Mucosa of descending colon (tissue), 3 donors: Measurements from ENCODE around the gene ESR2. TPM values are rescaled to one million over a fixed set of nuclear protein-coding genes. Genes with fewer than 3 reads are reported as not detected.

Experiments
- ATAC-seq: fragments of 200-7000 bp; cut with Tn5 transposase; one replicate; pipeline ENCODE4 v1.9.1; 2020; ENCODE audit warnings: mild to moderate bottlenecking, moderate library complexity
- DNase-seq, 3 donors: peaks; one replicate each; pipeline ENCODE4 v3.0.0-alpha.2; 2020
- H3K36me3 ChIP-seq: fragments of 200-600 bp; one replicate; pipeline ENCODE4 v1.8.0; 2021; ENCODE audit warnings: low read depth, mild to moderate bottlenecking
- H3K4me1 ChIP-seq: fragments of 200-600 bp; one replicate; pipeline ENCODE4 v1.8.0; 2021; ENCODE audit warnings: low read depth, mild to moderate bottlenecking
- H3K4me3 ChIP-seq: fragments of 200-600 bp; one replicate; pipeline ENCODE4 v1.8.0; 2021; ENCODE audit warnings: mild to moderate bottlenecking
- H3K9me3 ChIP-seq: fragments of 200-600 bp; one replicate; pipeline ENCODE4 v1.8.0; 2021; ENCODE audit warnings: mild to moderate bottlenecking
- CTCF ChIP-seq: fragments of 200-600 bp; IDR thresholded peaks from one replicate; pipeline ENCODE4 v1.8.0; 2022; ENCODE audit warnings: antibody characterized with exemption, mild to moderate bottlenecking
- intact Hi-C, 2 donors: fragments of 100-400 bp; cut with DNase I in 1 of 2; cut with micrococcal nuclease in 1 of 2; formaldehyde crosslinking; loops; one replicate each; pipeline versions ENCODE4 v1.11.0 to v1.11.1; 2022; cut with DNase I, micrococcal nuclease
- total RNA-seq, 3 donors: library from RNA; stranded (reverse); fragmentation: NEBNext Ultra II Directional in 2 of 3; extraction: Animal tissue kit (Norgen Biotek cat#: 25700) in 2 of 3; gene quantifications; one replicate each; pipeline versions ENCODE4 v1.2.1 to v1.2.4, GENCODE V29; 2021 to 2023
- donor health status: DM: no; HTN: no; CAD: no; lungs with moderate emphysema.
- donor health status: DM: no; HTN: no; CAD: no.
- donor health status: DM: no; HTN: yes; CAD: no.

Gene ESR2
- total RNA-seq, 3 donors from 2014 or later = 0.32 to 0.60 (median 0.41) TPM

GRCh38 chr14:64069634-64070359 lies 224.4 kb downstream of the ESR2 start:
- no peak for ATAC-seq

GRCh38 chr14:64064447-64064846 lies 229.7 kb downstream of the ESR2 start:
- Histone ChIP-seq H3K4me1 (peaks cover 6% of the 10 kb centered on the region), H3K4me3 (no peak overlapping the region), H3K9me3 (no peaks in the 10 kb centered on the region), H3K36me3 (no peaks in the 10 kb centered on the region)
- intact Hi-C loops = no loop called here
- DNase-seq (no peak), ATAC-seq (no peak)
- no peak for TF ChIP-seq CTCF

More at GRCh38 chr14:64069634-64070359, 224.4 kb downstream of the ESR2 start:
- Histone ChIP-seq H3K36me3 (no peaks in the 10 kb centered on the region), H3K4me3 (no peak overlapping the region), H3K4me1 (no peaks in the 10 kb centered on the region), H3K9me3 (no peaks in the 10 kb centered on the region)
- DNase-seq = no peak
- TF ChIP-seq CTCF = no peak
- intact Hi-C loops = no loop called here

GRCh38 chr14:64062381-64063115 lies 231.6 kb downstream of the ESR2 start:
- DNase-seq = no peak
- H3K4me3 ChIP-seq = no peak overlapping the region
- peaks cover 6% of the 10 kb centered on the region for H3K4me1 ChIP-seq
- H3K36me3 ChIP-seq = no peaks in the 10 kb centered on the region
- ATAC-seq = no peak
- H3K9me3 ChIP-seq = no peaks in the 10 kb centered on the region
- intact Hi-C loops = no loop called here
- TF ChIP-seq CTCF = no peak

GRCh38 chr14:64061706-64062105 lies 232.5 kb downstream of the ESR2 start:
- ATAC-seq (no peak), DNase-seq (no peak)
- Histone ChIP-seq H3K9me3 (no peaks in the 10 kb centered on the region), H3K4me1 (peaks cover 6% of the 10 kb centered on the region), H3K36me3 (no peaks in the 10 kb centered on the region), H3K4me3 (no peak overlapping the region)
- TF ChIP-seq CTCF = no peak
- intact Hi-C loops = no loop called here

GRCh38 chr14:64061115-64061514 lies 233.1 kb downstream of the ESR2 start:
- Histone ChIP-seq H3K4me3 (no peak overlapping the region), H3K4me1 (peaks cover 6% of the 10 kb centered on the region), H3K36me3 (no peaks in the 10 kb centered on the region), H3K9me3 (no peaks in the 10 kb centered on the region)
- ATAC-seq = no peak
- no peak for DNase-seq
- TF ChIP-seq CTCF = no peak
- intact Hi-C loops = no loop called here
